ENCODE results near the gene STX11. TPM values are rescaled to one million over a fixed set of nuclear protein-coding genes. Genes with fewer than 3 reads are reported as not detected.

The STX11 gene
- total RNA-seq, 1 experiment from 2014 or later, result 4.6 TPM

DNA sequence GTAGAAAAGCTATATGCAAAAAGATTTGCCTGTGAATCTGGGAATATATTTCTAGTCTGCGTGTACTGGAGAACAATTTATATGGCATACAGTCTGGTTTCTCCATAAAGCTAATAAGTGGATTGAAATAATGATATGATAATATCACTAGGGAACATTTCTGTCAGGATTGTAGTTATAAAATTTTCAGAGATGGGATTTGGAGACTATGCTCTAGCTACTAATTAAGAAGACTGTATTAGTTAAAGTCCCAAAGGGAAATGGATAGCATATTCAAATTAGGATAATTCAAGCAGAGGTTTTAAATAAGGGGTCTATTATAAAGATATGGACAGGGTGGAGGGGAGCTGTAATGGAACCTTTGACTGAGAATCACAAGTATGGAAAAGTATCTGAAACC, 7.2 kb upstream of the STX11 start:
- no peak for DNase-seq (ENCODE audit: low read depth)

- no peak for DNase-seq (ENCODE audit: low read depth)
Observed at GRCh38 chr6:144143878-144144277, 6.4 kb upstream of the STX11 start.

GRCh38 chr6:144144996-144145395, 5.3 kb upstream of the STX11 start:
- no peak for DNase-seq (ENCODE audit: low read depth)

- no peak for DNase-seq (ENCODE audit: low read depth)
Observed at GRCh38 chr6:144145541-144145940, 4.8 kb upstream of the STX11 start.

DNA sequence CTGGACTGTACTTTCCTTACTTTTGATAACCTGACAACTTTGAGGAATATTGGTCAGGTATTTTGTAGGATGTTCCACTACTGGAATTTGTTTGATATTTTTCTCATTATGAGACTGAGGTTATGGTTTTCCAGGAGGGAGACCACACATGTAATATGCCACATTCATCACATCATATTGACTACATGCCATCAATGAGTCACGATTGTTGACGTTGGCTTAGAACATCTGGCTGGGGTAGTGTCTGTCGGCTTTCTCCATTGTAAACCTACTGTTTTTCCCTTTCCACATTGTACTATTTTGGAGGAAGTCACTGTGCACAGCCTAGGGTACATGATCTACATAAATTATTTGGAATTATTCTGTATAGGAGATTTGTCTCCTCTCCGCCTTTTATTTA, 1.4 kb upstream of the STX11 start:
- peak; percentile 65 for DNase-seq (ENCODE audit: low read depth)

DNA sequence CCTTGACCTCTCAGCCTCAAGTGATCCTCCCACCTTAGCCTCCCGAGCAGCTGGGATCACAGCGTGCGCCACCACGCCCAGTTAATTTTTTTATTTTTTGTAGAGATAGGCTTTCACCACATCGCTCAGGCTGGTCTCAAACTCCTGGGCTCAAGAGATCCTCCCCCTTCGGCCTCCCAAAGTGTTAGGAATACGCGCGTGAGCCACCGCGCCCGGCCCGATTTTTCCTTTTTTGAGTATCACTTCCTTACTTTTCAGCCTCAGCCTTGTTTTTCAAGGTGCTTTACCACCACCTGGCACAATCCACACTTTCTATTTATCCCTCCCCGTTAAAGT, 791 bp upstream of the STX11 start:
- no peak for DNase-seq (ENCODE audit: low read depth)

DNA sequence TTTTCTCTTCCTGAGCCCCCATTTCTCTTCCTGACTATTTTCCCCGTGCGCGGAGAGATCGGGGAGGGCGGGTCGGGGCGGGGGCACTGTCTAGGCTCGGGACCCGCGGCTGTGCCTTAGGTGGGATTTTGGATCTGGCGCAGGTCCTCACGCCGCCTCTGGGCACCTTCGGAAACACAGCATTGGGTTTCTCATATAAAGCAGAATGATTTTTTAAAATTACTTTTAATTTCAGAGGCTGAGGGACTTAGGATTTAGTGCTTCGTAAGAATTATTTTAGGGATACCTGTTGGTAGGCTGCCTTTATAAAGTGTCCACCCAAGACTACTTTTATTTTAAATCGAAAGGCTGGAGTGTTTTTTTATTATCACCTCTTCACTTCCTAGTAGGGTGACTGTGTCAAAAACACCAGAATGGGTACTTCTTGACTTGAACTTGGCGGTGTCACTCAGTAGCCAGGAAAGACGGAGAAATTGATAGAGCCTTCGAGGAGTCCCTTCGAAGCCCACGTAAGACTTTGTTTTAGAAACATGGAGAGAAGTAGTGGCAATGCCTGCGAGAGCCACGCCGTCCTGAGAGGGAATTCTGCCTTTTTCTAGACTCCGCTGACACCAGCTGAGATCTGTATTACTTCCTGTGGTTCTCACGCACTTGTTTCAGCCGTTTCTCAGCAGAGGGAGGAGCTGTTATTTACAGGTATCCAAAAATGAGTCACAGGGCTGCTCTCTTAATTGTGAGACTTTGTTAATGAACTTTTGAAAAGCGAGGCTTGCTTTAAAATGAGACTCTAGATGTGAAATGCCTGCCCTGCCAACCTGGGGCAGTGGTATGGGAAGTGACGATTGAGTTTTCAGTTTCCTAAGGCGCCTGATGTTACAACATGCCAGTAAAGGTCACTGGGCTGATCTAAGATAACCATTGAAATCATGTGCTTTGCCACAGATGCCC, 667 bp downstream of the STX11 start:
- DNase-seq (ENCODE audit: low read depth), result peak; percentile 62

- no peak for DNase-seq (ENCODE audit: low read depth)
Observed at GRCh38 chr6:144152334-144152900, 2.1 kb downstream of the STX11 start.

GRCh38 chr6:144153260-144153659, 2.9 kb downstream of the STX11 start:
- DNase-seq (ENCODE audit: low read depth), result no peak

DNA sequence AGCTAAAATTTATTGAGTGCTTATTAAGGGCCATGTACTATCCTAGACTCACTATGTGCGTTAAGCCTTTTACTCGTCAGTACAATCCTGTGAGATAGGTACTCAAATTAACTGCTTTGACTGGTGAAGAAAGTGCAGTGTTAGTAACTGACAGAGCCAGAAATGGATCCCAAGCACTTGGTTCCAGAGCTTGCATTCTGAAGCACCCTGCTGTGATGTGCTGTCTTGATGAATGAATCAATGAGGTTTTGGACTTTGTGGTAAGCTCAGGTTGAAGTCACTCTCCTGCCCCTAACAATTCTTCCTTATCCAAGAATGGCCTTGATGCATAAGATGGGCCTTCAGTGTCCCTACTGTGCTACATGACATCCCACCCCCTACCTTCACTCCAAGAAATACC, 3.7 kb downstream of the STX11 start:
- no peak for DNase-seq (ENCODE audit: low read depth)

- no peak for DNase-seq (ENCODE audit: low read depth)
Observed at GRCh38 chr6:144155529-144155928, 5.2 kb downstream of the STX11 start.

DNA sequence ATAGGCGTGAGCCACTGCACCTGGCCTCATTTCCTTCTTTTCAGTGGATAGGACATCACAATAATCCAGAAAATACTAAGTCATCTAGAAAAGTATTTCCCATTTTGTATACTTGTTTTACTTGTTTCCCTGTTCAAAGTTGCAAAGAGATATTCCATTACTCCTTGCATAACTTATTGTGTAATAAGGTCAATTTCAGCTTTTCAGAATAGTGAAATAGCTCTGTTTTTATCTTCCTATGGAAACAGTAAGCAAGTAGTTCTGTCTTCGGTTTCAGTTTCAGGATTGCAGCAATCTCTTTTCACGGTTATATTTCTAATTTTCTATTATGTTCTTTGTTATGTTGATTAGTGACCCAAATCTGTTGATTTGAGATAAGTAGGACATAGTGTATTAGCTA, 6.0 kb downstream of the STX11 start:
- DNase-seq (ENCODE audit: low read depth), result no peak

DNA sequence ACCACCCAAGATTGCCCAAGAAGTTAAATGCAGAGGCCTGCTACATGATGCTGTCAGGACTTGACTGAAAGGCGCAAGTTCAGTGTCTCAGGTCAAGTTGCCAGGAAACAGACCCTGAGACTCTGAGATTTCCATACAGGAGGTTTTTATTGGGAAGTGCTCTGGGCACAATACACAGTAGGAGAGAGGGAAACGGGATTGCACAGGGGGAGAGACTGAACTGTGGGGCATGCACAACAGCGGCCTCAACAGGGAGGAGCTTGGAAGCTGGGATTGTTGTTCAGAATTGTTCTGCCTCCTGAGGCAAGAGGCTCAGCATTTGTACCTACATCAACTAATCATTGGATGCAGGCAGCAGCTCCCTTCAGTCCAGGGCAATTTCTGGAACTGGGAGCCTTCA, 6.7 kb downstream of the STX11 start:
- DNase-seq (ENCODE audit: low read depth), result no peak

- peak; percentile 75 for DNase-seq (ENCODE audit: low read depth)
Observed at GRCh38 chr6:144158133-144158532, 7.8 kb downstream of the STX11 start.

- DNase-seq (ENCODE audit: low read depth), result no peak
Observed at GRCh38 chr6:144159223-144159622, 8.9 kb downstream of the STX11 start.

DNA sequence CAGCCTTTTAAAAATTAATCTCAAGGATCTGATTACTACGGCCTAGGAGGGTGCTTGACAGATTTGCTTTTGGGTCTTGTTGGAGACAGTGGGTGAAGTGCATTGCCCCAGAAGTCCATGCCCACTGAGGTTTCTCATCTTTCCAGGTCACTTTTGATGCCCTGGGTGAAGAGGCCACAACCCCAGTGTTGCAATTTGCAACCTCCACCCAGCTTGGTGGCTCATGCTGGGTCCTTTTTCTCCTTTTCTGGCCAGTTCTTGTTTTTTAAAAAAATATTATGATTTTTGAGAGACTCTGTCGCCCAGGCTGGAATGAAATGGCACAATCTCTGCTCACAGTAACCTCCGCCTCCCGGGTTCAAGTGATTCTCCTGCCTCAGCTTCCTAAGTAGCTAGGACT, 9.4 kb downstream of the STX11 start:
- no peak for DNase-seq (ENCODE audit: low read depth)

DNA sequence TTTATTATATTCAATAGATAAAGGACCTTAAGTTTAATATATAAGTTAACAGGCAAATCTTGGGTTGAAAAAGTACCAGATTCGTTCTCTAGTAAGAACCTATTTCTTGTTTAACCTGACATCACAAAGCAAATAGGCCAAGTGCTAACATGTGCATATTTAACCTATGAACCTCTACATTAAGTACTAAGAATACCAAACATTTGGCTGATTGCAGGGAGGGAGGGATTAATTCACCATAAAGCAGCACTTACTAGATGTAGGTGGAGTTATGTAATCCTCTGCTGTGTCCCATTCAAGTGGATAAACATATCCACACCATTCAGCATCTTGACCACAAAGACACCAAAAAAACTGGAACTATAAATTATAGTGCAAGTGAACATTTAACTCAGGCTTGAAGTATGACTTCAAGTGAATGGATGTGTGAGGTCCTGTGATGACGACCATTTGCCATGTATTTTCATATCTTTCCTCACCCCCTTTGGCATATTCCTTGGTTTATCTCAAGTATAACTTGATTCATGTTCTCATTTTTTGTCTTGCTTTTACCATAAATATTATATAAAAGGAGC, 10.2 kb downstream of the STX11 start:
- DNase-seq (ENCODE audit: low read depth), result no peak

DNA sequence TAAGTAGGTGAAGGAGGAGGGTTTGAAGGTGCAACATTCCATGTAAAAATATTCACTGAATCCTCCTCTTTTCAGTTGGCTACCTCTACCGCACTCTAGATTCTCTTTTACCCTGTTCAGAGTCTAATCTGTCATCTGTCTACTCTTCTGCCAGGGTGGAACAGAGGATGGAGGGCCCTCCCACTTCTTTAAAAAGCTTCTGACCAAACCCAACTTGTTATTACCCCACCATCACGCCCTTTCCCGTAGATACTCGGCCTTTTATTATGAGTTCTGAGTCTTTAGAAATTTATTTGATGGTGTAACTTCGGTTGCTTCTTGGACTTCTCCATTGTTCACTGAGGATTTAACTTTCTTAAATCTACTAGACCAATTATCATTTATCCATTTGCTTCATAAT, 11.7 kb downstream of the STX11 start:
- DNase-seq (ENCODE audit: low read depth), result no peak

GRCh38 chr6:144162977-144163376, 12.7 kb downstream of the STX11 start:
- no peak for DNase-seq (ENCODE audit: low read depth)

GRCh38 chr6:144165784-144166183, 15.5 kb downstream of the STX11 start:
- DNase-seq (ENCODE audit: low read depth), result no peak

GRCh38 chr6:144170044-144170443, 19.7 kb downstream of the STX11 start:
- DNase-seq (ENCODE audit: low read depth), result no peak

- DNase-seq (ENCODE audit: low read depth), result no peak
Observed at GRCh38 chr6:144171406-144171805, 21.1 kb downstream of the STX11 start.

DNA sequence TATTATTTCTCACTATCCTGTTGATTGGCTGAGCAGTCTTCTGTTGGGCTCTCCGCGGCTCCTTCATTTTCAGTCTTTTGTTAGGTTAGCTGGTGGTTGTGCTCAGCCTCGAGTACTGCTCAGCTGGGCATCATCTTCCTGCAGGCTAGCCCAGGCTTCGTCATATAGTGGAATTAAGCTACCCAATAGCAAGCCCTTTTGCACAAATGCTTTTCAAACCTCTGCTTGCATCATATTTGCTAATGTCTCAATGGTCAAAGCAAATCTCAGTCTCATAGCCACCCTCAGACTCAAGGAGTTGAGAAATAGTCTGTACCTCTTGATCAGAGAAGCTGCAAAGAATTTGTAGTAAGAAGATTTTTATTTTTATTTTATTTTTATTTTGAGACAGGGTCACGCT, 23.7 kb downstream of the STX11 start:
- no peak for DNase-seq (ENCODE audit: low read depth)

Data from Daoy (cell line).